ENCODE data around the gene POTEC. TPM values are rescaled to one million over a fixed set of nuclear protein-coding genes. Genes with fewer than 3 reads are reported as not detected.

POTEC gene
- total RNA-seq, 1 donor from 2014 or later: not detected

Small RNA genes lying within 50 kb of the gene (small RNA-seq; reads per million reads assigned to genes)
- gene RNU6-1021P: not detected

Other genes starting within 250 kb of the POTEC start
- under 0.01 TPM for gene ANKRD30B, start 204.6 kb upstream of the POTEC start, total RNA-seq